Kidney (tissue), 14 donors: ENCODE data around the gene SIDT2. TPM values are rescaled to one million over a fixed set of nuclear protein-coding genes. Genes with fewer than 3 reads are reported as not detected.

Experiments used
- DNase-seq, 5 donors: peaks; one replicate each; pipeline ENCODE4 v3.0.0-alpha.2; 2013 to 2020
- FAIRE-seq: peaks from 2 replicates; lab custom pipeline; 2012; peaks lifted over from hg19 to GRCh38; lab: Jason Lieb, UNC
- H3K27ac ChIP-seq, 2 donors: one replicate each; pipeline ENCODE4 v1.7.0; 2013; ENCODE audit warnings: low read depth in 2 of 2, low read length in 2 of 2, inconsistent platforms in 1 of 2
- H3K27me3 ChIP-seq: one replicate; pipeline ENCODE4 v1.7.1; 2013; ENCODE audit warnings: low read length, inconsistent platforms; ENCODE audit not compliant: control insufficient read depth, insufficient read depth
- H3K36me3 ChIP-seq, 3 donors: one replicate each; pipeline versions ENCODE4 v1.7.0 to v1.7.1; 2013; ENCODE audit warnings: low read length in 3 of 3, control low read depth in 1 of 3, inconsistent platforms in 1 of 3; ENCODE audit not compliant: insufficient read depth in 3 of 3, control insufficient read depth in 2 of 3
- H3K4me1 ChIP-seq, 3 donors: one replicate each; pipeline versions ENCODE4 v1.7.0 to v1.7.1; 2013; ENCODE audit warnings: low read length in 3 of 3, inconsistent platforms in 1 of 3, low read depth in 1 of 3; ENCODE audit not compliant: control insufficient read depth in 2 of 3, insufficient read depth in 2 of 3
- H3K4me3 ChIP-seq, 3 donors: one replicate each; pipeline versions ENCODE4 v1.7.0 to v1.8.1; 2013; ENCODE audit warnings: low read length in 3 of 3, control low read depth in 1 of 3, inconsistent platforms in 1 of 3
- H3K9ac ChIP-seq, 3 donors: one replicate each; pipeline versions ENCODE4 v1.7.0 to v1.7.1; 2013; ENCODE audit warnings: low read length in 3 of 3, control low read depth in 1 of 3, inconsistent platforms in 1 of 3
- H3K9me3 ChIP-seq, 3 donors: one replicate each; pipeline versions ENCODE4 v1.7.0 to v1.7.1; 2013; ENCODE audit warnings: low read length in 3 of 3, control low read depth in 1 of 3, inconsistent platforms in 1 of 3; ENCODE audit not compliant: control insufficient read depth in 2 of 3, insufficient read depth in 1 of 3
- intact Hi-C: fragments of 100-400 bp; cut with DNase I; formaldehyde crosslinking; loops from one replicate; pipeline ENCODE4 v1.11.1; 2022
- polyA plus RNA-seq: library from polyadenylated mRNA; stranded (reverse); fragments of 350-450 nt; fragmentation: Illumina TruSeq; extraction: RNeasy Lipid Tissue Mini Kit (QIAGEN cat#74804); gene quantifications from one replicate; pipeline ENCODE4 v1.2.3, GENCODE V29; 2014; ENCODE audit warnings: low read depth, low replicate concordance; ENCODE audit not compliant: insufficient read depth
- total RNA-seq: library from RNA; stranded (reverse); fragmentation: NEBNext Ultra II Directional; extraction: Animal tissue kit (Norgen Biotek cat#: 25700); gene quantifications from one replicate; pipeline ENCODE4 v1.2.1, GENCODE V29; 2021
- TF ChIP-seq, protein P1 (sequence below): IDR thresholded peaks from 3 replicates; pipeline ENCODE4 v1.5.1; 2012; ENCODE audit warnings: mild to moderate bottlenecking, moderate library complexity, borderline replicate concordance; ENCODE audit not compliant: insufficient read depth; ENCODE audit errors: extremely low read depth
- donor health status: control.
- donor health status: control.
- donor health status: control.
- donor health status: control.
- donor health status: control.
- donor health status: DM: yes; HTN: yes; CAD: no.
- donor health status: Normal renal cell carcinoma (clear cell type).

Gene SIDT2
- total and polyA plus RNA-seq, 2 donors from 2014 or later = 16.4 to 37.4 TPM

GRCh38 chr11:117143871-117144476, 34.6 kb upstream of the SIDT2 start, which contains the start of gene PAFAH1B2:
Gene PAFAH1B2, plus strand, starts transcription at chr11:117144287. Its CDS starts 8,161 bp downstream, at chr11:117152448.
- Histone ChIP-seq H3K9me3 (no peaks in the 10 kb centered on the region), H3K4me3 (peak within 1 kb of the TSS; percentile 93 to 100 (median 94)), H3K27ac (peak within 1 kb of the TSS; percentile 88 to 95), H3K36me3 (peaks cover 0 to 12% (median 0%) of the 10 kb centered on the region in 3 donors), H3K9ac (peak within 1 kb of the TSS; percentile 68 to 93 (median 89)), H3K27me3 (no peaks in the 10 kb centered on the region), H3K4me1 (peaks cover 0 to 6% (median 3%) of the 10 kb centered on the region in 3 donors)
- FAIRE-seq (no peak), DNase-seq (peak; percentile 96 to 99 (median 97))
- intact Hi-C loops = no loop called here
- TF ChIP-seq, protein P1, sequence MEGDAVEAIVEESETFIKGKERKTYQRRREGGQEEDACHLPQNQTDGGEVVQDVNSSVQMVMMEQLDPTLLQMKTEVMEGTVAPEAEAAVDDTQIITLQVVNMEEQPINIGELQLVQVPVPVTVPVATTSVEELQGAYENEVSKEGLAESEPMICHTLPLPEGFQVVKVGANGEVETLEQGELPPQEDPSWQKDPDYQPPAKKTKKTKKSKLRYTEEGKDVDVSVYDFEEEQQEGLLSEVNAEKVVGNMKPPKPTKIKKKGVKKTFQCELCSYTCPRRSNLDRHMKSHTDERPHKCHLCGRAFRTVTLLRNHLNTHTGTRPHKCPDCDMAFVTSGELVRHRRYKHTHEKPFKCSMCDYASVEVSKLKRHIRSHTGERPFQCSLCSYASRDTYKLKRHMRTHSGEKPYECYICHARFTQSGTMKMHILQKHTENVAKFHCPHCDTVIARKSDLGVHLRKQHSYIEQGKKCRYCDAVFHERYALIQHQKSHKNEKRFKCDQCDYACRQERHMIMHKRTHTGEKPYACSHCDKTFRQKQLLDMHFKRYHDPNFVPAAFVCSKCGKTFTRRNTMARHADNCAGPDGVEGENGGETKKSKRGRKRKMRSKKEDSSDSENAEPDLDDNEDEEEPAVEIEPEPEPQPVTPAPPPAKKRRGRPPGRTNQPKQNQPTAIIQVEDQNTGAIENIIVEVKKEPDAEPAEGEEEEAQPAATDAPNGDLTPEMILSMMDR = no peak

- Histone ChIP-seq H3K27ac (peak overlapping the region; percentile 88 to 95), H3K27me3 (no peaks in the 10 kb centered on the region), H3K9me3 (no peaks in the 10 kb centered on the region), H3K9ac (peak overlapping the region; percentile 6 to 93 (median 86)), H3K36me3 (peaks cover 0 to 12% (median 0%) of the 10 kb centered on the region in 3 donors), H3K4me3 (peak overlapping the region; percentile 93 to 100 (median 94)), H3K4me1 (peaks cover 0 to 6% (median 3%) of the 10 kb centered on the region in 3 donors)
- DNase-seq = peak in 4 of 5 donors; percentile 44 to 70 (median 58)
- no peak for FAIRE-seq
- intact Hi-C loops = no loop called here
- TF ChIP-seq, protein P1 = no peak
Observed at GRCh38 chr11:117144477-117145392, 33.8 kb upstream of the SIDT2 start.

GRCh38 chr11:117145393-117145761, 33.2 kb upstream of the SIDT2 start:
- intact Hi-C loops = no loop called here
- FAIRE-seq (no peak), DNase-seq (peak in 4 of 5 donors; percentile 67 to 86 (median 76))
- H3K27me3 ChIP-seq = no peaks in the 10 kb centered on the region
- H3K36me3 ChIP-seq = peaks cover 0 to 12% (median 0%) of the 10 kb centered on the region in 3 donors
- H3K4me1 ChIP-seq = peaks cover 0 to 6% (median 3%) of the 10 kb centered on the region in 3 donors
- TF ChIP-seq, protein P1 = no peak
- no peaks in the 10 kb centered on the region for H3K9me3 ChIP-seq
- peak overlapping the region; percentile 93 to 100 (median 94) for H3K4me3 ChIP-seq
- peak overlapping the region in 1 of 2 donors; percentile 95 for H3K27ac ChIP-seq
- H3K9ac ChIP-seq = peak overlapping the region; percentile 6 to 93 (median 86)
